Measurements from ENCODE around the gene YY1.
A peak's percentile ranks its signal among the peaks of the same experiment; 100 is the strongest.
"Not testable (repeated sequence)": the region's sequence is repeated elsewhere in the genome, so short reads cannot be mapped to it uniquely, and the experiment has no call there.

The YY1 gene

DNA sequence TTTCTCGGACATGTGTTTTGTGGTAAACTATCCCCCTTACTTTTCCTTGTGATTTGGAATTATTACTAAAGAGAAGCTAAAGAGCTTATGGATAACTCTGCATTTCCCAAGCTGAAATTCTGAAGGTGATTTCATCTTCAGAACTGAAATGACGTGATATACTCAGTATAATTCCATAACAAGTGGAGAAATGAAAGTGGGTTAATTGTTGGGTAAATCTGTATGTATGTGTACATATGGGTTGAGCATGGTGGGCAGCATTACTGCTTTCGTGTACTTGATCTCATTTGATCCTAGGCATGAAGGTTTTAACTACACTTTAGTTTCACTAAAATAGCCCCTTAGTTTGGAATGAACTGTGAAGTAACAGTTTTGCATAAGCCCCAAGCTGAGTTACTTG, 4.1 kb downstream of the YY1 start:
- DNase-seq (ENCODE audit: low spot score) = no peak

DNA sequence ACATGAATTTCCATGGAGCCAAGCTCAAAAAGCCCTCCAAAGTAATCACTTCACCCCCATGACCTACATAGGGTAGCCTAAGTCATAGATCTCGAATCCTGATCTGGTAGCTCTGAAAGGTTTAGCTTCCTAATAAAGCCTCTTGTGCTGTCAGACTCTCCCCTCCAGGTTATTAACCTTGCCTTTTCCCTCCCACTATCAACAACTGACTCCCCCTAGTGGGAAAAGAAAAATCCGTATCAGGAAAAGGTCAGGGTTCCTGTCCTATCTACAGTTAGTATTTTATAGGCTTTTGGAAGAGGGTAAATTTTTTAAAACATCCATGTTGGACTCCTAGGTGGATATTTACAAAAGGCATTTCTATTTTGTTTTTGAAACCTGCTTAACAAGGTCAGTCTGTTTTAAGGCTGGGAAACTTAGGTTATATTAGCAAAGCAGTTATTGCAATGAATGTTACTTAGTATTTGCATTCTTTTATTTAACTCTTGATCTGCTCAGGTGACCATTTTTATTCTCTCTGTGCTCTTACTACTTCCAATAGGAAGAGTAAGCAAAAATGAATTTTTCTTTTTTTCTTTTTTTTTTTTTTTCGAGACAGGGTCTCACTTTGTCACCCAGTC, 8.0 kb downstream of the YY1 start:
- DNase-seq (ENCODE audit: low spot score) = no peak

DNA sequence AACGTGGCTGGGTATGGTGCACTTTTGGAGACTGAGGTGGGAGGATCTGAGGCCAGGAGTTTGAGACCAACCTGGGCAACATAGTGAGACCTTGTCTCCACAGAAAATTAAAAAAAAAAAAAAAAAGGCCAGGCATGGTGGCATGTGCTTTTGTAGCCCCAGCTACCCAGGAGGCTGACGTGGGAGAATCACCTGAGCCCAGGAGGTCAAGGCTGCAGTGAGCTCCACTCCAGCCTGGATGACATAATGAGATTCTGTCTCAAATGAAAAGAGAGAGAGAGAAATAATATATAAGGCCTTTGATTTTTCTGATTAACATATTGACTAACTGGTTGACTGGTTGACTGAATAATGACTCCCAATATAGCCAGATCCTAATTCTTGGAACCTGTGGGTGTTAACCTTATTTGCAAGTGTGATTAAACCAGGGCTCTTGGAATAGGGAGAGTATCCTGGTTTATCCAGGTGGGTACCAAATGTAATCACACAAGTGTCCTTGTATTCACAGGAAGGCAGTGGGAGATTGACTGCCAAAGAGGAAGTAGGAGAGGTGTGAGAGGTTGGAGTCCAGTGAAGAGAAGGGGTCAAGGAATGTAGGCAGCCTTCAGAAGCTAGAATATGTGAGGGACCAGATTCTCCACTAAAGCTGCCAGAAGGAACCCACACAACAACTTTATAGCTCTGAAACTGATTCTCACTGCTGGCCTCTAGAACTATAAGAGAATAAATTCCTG, 12.0 kb downstream of the YY1 start:
- DNase-seq (ENCODE audit: low spot score) = no peak

DNA sequence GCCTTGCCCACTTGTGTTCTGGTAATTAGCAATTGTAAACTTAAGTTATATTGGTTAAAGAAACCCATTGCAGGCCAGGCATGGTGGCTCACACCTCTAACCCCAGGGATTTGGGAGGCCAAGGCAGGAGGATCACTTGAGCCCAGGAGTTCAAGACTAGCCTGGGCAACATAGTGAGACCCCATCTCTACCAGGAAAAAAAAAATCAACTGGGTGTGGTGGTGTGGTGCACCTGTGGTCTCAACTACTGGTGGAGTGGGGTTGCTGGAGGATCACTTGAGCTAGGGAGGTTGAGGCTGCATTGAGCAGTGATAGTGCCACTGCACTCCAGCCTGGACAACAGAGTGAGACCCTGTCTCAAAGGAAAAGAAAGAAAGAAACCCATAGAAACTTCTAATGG, 13.7 kb downstream of the YY1 start:
- no peak for DNase-seq (ENCODE audit: low spot score)

DNA sequence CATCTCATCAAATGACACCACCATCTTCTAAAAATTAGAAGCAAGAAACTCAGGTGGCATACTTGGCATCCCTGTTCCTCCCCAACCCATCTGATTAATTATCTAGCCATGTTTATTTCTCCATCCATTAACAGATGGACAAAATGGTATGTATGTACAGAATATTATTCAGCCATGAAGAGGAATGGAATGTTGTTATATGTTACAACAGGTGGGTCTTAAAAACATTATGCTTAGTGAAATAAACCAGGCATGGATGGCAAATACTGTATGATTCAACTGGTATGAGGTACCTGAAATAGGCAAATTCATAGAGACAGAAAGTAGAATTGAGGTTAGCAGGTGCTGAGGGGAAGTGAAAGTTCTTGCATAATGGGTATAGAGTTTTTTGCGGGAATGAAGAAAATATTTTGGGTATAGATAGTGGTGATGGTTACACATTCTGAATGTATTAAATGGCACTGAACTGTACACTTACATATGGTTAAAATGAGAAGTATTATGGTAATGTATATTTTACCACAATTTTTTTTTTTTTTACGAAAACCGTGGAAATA, 17.5 kb downstream of the YY1 start:
- DNase-seq (ENCODE audit: low spot score) = peak; percentile 45

DNA sequence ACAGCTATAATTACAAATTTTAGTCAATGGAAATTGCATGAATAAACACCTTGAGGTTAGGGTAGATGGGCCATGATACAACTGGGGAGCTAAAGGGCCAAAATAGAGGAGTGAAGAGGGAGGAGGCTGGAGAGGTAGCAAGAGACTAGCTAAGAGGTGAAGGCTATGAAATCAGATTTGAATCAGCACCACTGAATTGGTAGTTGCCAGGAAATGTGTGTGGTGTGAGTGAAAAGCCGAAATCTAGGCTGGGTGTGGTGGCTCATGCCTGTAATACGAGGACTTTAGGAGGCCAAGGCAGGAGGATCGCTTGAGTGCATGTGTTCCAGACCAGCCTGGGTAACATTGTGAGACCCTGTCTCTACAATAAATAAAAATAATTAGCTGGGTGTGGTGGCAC, 22.7 kb downstream of the YY1 start:
- DNase-seq (ENCODE audit: low spot score) = no peak

DNA sequence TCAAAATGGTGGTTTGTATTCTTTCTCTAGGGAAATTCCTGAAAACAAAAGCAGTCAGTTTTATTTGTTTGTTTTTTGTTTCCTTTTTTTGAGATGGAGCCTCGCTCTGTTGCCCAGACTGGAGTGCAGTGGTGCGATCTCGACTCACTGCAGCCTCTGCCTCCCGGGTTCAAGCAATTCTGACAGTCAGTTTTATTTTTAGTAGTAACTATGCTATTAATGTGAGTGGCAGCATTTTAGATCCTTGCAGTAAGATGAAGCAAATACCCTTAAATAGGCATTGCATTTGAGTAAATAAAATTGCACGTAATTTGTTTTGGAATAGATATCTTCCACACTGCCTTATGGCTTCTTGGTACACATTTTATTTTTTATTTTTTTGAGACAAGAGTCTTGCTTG, 23.6 kb downstream of the YY1 start:
- DNase-seq (ENCODE audit: low spot score) = no peak

DNA sequence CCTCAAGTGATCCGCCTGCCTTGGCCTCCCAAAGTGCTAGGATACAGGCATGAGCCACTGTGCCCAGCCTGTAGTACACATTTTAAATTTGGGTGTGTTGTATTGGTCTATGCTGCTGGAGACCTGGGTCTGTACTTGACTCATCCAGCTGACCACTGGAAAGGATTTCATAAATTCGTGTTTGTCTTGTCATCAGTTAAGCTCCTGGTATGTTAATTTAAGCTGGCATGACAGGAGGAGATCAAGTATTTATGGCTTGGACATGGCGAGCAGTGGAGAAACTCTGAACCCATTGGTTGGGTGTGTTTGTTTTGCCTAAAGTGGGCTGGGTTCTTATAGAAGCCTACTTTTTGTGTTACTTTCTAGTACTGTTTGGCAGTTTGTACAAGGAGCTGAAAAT, 24.2 kb downstream of the YY1 start:
- no peak for DNase-seq (ENCODE audit: low spot score)

DNA sequence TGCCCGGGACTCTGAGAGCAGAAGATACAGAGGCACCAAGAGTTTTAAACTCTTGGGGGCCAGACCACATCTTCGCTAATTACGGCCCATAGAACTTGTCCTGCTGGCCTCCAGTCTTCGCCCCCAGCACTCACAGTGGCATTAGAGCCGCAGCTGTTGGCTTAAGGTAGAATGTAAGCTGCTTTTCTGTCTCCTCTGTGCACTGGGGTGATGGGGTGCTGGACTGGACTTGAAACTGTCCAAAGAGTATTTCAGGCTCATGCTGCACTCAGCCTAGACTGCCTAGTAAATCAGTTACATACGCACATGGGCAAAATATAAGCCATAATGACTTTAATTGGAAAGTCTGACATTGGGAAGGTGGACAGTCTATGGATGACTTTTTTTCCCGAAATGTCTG, 29.0 kb downstream of the YY1 start:
- no peak for DNase-seq (ENCODE audit: low spot score)

DNA sequence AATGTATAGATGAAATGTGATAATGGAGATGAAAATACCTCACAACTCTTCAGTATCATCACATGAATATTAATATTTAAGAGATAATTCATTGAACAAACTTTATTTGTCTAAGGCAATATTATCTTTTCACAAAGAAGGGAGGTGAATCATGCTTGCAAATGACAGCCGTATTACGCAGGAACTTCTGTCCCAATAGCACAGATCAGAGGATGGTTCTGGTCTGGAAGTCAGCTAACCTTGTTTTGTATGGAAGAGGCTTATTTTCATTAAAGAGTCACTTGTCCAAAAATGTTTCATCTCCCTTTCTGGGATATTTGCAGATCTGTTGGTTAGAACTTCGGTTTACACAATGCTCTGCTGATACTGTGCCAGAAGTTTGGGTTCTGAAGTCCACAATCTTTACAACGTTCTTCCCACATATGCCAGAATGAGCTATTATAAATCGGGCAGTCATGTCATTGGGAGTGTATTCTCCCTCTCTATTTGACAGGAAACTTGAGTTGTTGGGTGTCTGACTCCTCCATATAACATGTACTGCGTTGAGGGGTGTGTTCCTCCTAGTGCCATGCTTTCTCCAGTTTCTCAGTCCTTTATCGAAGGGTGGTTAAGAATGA, 29.8 kb downstream of the YY1 start:
- no peak for DNase-seq (ENCODE audit: low spot score)

DNA sequence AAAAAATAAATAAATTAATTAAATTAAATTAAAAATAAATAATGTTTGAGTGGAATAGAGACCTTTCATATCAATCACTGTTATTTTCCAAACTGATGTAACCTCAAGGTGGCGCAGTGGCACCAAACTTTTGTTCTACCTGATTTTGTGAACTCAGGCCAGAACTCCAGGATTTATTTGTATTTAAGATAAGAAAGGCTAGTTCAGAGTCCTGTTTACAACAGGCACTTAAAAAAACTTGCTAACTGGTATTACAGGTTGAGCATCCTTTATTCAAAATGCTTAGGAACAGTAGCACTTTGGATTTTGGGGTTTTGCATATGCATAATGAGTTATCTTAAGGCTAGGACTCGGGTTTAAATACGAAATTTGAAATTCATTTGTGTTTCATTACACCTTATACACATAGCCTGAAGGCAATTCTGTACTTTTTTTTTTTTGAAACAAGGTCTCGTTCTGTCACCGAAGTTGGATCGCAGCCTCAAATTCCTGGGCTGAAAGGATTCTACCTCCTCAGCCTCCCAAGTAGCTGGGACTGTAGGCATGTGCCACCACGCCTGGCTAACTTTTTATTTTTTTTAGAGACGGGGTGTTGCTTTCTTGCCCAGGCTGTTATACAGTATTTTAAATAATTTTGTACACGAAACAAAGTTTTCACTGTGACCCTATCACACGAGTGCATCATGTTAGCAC, 32.4 kb downstream of the YY1 start:
- DNase-seq (ENCODE audit: low spot score) = no peak

DNA sequence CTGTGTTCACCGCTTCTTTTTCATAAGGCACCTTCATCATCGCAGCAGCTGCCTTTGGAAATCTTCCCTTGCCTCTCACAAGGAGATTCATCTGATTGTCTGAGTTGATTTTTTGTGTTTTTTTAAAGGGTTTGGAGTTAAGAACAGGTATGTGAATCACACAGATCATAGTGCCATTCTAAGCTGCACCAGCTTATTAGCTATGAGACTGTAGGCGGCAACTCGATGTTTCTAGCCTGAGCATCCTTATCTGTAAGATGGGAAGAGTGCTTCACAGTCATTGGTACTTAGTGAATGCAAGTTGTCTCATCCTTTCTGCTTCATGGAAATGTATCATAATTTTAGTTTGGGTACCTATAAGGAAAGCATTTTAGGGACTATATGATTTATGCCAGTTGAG, 35.3 kb downstream of the YY1 start:
- no peak for DNase-seq (ENCODE audit: low spot score)

DNA sequence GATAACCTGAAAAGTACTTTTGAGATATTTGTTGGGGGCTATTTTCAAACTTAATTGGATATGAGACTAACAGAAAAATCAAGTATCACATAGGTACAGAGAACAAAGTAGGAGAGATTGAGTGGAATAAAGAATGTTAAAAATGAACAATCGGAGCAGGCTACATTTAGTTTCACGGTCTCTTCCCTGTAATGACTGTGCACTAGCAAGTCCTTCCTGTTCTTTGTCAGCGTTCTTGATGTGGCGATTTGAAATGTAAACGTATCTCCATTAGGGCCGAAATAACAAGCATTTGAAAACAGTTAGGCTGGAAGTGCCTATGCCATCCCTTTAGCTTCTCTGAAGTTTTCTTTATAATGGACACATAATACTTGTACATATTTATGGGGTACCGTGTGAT, 36.3 kb downstream of the YY1 start:
- no peak for DNase-seq (ENCODE audit: low spot score)

DNA sequence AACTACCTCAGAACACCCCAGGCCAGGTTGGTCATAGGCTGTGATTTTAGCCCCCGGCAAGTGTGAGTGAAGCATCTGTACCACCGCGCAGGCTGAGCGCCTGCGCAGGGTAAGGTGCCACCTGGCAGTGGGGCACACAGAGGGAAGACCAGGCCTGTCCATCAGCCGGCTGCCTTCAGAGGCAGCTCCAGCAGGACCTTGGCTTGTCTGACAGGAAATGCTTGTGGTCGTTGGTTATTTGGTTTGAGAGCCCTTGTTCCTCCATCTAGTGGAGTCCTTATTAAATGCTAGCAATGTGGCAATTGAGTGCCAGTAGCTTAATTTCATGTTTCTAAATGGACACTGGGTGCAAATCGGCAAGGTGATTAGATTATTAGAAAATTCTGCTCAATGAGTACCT, 39.8 kb downstream of the YY1 start:
- DNase-seq (ENCODE audit: low spot score) = no peak

DNA sequence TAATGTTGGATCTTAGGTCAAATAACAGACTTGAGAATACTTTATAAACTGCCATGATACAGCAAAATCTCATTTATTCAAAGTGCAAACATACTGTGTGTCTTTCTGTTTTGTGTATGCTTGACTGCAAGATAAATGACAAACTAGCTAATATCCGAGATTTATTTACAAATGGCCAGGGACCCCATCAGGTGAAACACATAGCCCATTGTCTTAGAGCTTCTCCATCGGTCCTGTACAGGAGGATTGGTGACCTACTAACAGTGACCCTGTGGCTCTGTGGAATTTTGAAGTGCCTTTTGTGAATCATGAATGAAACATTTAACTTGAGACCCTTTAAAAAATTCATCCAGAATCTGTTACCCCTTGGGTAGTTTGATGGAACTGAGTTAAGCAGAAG, 40.2 kb downstream of the YY1 start:
- DNase-seq (ENCODE audit: low spot score) = no peak

DNA sequence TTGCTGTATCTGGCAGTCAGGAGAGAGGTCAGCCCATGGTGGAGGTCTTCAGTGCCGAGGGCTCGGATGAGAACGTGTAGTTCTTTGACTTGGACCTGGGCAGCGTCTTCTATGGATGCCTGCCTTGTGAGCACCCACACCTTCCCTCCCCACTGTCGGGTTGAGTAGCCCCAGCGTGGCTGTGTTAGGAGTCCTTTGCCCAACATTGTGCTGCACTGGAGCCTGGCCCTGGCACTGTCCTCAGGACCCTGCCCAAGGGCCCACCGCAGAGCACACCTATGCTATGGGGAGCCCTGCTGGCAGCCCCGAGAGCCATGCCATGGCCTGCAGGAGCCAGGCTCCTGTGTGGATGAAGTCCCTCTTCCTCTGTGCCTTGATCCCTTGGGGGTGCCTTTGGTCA, 40.6 kb downstream of the YY1 start:
- no peak for DNase-seq (ENCODE audit: low spot score)

DNA sequence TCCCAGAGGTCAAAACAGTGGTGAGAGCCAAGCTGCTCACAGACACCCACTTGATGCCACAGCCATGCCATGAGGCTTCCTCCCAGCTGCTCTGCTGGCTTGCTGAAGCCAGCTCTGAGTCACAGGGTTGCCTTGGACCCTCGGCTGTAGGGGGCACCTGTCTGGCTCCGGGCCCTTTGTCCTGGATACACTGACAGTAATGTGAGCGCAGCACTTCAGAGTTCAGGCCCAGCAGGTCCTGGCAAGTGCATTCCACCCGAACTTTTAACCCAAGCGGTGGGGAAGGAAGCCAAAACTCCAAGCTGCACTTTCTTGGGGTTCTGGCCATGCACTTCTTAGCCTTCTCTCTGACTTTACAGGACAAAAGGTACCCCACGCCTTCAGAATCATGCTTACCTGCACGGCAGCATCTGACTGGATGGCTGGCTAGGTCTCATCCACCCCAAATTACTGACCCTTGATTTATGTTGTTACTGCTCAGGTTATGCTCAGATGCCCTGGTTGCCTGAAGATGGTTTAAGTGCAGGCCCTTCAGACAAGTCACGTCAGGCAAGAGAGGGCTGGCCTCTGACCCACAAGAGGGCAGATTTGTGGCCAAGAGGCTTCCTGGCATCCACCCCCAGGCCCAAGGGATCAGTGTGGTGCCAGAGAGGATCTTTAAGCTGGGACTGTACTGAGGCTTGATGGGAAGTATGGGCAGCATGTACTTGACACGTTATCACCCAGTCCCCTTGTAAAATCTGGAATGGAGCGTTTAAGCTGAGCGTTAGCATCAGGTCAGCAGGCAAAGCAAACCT, 42.5 kb downstream of the YY1 start:
- DNase-seq (ENCODE audit: low spot score) = no peak

DNA sequence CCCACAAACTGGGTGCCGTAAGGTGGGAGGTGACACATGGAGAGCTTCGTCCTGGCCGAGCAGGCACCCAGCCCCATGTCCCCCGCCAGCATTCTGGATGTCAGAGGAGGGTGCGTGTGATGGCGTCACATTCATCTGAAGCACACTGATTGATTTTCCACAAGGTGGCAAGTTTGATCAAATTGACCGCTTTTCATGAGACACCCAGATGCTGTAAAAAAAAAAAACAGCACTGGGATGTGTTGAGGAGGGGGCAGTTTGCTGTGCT, 43.1 kb downstream of the YY1 start:
- no peak for DNase-seq (ENCODE audit: low spot score)

DNA sequence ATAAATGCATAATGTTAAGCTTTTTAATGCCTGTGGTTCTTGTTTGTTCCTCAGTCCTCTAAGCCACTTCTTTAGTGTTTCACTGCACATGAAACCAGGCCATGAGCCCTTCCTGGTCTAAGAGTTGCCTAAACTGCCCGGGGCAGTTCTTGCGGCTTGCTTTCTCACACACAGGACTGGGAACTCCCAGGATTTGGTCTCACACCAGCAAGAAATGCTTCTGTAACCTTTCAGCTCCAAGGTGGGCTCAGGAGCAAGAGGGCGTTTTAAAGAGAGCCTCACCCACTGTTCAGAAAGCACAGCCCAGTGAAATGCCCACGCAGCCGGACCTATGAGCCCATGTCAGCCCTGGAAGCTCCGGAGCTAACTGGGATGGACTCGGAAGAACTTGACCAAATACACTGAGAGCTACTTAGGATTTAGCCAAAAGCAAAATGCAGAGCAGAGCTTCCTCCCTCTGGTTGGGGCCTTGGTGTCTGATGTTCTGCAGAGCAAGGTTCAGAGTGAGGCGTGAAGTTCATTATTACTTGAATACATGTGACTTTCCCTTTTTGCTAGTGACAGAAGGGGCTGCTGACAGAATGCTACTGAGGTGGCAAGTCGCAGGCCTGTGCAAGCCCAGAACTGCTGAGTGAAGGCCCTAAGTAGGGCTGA, 43.9 kb downstream of the YY1 start:
- no peak for DNase-seq (ENCODE audit: low spot score)

DNA sequence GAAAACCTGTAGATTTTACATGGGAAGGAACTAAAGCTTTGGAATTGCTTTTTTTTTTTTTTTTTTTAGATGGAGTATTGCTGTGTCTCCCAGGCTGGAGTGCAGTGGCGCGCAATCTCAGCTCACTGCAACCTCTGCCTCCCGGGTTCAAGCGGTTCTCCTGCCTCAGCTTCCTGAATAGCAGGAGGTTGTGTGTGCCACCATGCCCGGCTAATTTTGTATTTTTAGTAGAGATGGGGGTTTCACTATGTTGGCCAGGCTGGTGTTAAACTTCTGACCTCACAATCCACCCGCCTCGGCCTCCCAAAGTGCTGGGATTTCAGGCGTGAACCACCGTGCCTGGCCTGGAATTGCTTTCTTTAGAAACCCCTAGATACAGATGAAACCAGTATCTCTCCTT, 44.5 kb downstream of the YY1 start:
- DNase-seq (ENCODE audit: low spot score) = not testable (repeated sequence)

DNA sequence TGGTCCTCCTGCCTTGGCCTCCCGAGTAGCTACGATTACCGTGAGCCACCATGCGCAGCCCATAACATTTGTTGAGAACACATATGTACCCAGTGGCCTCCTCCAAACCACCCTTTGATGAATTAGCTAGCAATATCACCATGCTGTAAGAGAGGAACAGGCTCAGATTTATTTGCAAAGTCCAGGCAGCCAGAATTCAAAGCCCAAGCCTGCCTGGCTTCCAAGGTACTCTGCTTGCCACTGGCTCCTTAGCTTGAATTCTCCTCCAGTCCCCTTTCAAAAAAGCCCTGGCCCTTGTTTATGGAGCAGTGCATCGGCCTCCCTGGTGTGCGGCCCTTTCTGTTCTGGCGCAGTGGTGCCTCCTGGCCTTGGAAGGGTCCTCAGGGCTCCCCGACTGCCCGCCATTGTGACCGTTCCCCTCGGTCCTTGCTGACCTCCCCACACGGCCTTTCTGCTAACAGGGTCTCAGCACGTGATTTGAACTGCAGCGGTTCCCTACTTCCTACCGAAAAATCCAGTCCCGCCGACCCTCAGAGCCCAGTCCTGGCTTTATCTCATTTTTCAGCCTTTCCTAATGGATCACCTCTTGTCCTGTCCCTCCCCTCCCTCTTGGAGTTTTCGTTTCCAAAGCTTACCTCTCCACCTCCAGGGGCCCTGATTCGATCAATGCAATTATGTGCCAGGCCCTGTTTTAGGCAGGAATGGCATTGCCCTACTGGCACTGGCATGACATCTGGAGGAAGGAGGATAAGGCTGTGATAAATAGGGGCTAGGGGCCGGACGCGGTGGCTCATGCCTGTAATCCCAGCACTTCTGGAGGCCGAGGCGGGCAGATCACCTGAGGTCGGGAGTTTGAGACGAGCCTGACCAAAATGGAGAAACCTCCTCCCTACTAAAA, 45.3 kb downstream of the YY1 start:
- no peak for DNase-seq (ENCODE audit: low spot score)

Measured in germinal center (tissue), 1 donor.